ENCODE data around the gene CHRNB1. TPM values are rescaled to one million over a fixed set of nuclear protein-coding genes. Genes with fewer than 3 reads are reported as not detected.

Gene CHRNB1
- total RNA-seq, 1 donor from 2014 or later = 16.4 TPM

GRCh38 chr17:7425316-7425715 is 19.5 kb upstream of the CHRNB1 start, which contains the start of gene SPEM2:
TSS of gene SPEM2 (plus strand) at chr17:7425616. CDS start at chr17:7425689, 73 bp downstream.
- no peak for DNase-seq (ENCODE audit: extremely low spot score, unreplicated experiment)

GRCh38 chr17:7425756-7426155 is 19.1 kb upstream of the CHRNB1 start:
- H3K36me3 Mint-ChIP-seq = no peaks in the 10 kb centered on the region
- no peak overlapping the region for H3K4me3 Mint-ChIP-seq
- no peak for DNase-seq (ENCODE audit: extremely low spot score, unreplicated experiment)
- no peaks in the 10 kb centered on the region for H3K9me3 Mint-ChIP-seq
- H3K27ac Mint-ChIP-seq = no peak overlapping the region
- TF ChIP-seq, protein P1, sequence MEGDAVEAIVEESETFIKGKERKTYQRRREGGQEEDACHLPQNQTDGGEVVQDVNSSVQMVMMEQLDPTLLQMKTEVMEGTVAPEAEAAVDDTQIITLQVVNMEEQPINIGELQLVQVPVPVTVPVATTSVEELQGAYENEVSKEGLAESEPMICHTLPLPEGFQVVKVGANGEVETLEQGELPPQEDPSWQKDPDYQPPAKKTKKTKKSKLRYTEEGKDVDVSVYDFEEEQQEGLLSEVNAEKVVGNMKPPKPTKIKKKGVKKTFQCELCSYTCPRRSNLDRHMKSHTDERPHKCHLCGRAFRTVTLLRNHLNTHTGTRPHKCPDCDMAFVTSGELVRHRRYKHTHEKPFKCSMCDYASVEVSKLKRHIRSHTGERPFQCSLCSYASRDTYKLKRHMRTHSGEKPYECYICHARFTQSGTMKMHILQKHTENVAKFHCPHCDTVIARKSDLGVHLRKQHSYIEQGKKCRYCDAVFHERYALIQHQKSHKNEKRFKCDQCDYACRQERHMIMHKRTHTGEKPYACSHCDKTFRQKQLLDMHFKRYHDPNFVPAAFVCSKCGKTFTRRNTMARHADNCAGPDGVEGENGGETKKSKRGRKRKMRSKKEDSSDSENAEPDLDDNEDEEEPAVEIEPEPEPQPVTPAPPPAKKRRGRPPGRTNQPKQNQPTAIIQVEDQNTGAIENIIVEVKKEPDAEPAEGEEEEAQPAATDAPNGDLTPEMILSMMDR (conservative IDR thresholded peaks at IDR 0.05) = no peak
- H3K4me1 Mint-ChIP-seq (ENCODE audit: unreplicated experiment) = no peaks in the 10 kb centered on the region
- H3K27me3 Mint-ChIP-seq = no peaks in the 10 kb centered on the region

More at GRCh38 chr17:7425316-7425715, 19.5 kb upstream of the CHRNB1 start, which contains the start of gene SPEM2:
- no peaks in the 10 kb centered on the region for H3K4me1 Mint-ChIP-seq (ENCODE audit: unreplicated experiment)
- no peak within 1 kb of the TSS for H3K4me3 Mint-ChIP-seq
- H3K36me3 Mint-ChIP-seq = no peaks in the 10 kb centered on the region
- no peak within 1 kb of the TSS for H3K27ac Mint-ChIP-seq
- H3K27me3 Mint-ChIP-seq = no peaks in the 10 kb centered on the region
- no peaks in the 10 kb centered on the region for H3K9me3 Mint-ChIP-seq
- TF ChIP-seq, protein P1 (conservative IDR thresholded peaks at IDR 0.05) = no peak

- no peaks in the 10 kb centered on the region for H3K36me3 Mint-ChIP-seq
- H3K4me3 Mint-ChIP-seq = no peak overlapping the region
- DNase-seq (ENCODE audit: extremely low spot score, unreplicated experiment) = no peak
- TF ChIP-seq, protein P1 (conservative IDR thresholded peaks at IDR 0.05) = no peak
- no peaks in the 10 kb centered on the region for H3K9me3 Mint-ChIP-seq
- H3K4me1 Mint-ChIP-seq (ENCODE audit: unreplicated experiment) = no peaks in the 10 kb centered on the region
- H3K27me3 Mint-ChIP-seq = no peaks in the 10 kb centered on the region
- H3K27ac Mint-ChIP-seq = no peak overlapping the region
These were observed 18.5 kb upstream of the CHRNB1 start for GRCh38 chr17:7426203-7426863.

- no peaks in the 10 kb centered on the region for H3K4me1 Mint-ChIP-seq (ENCODE audit: unreplicated experiment)
- no peak overlapping the region for H3K27ac Mint-ChIP-seq
- no peak for DNase-seq (ENCODE audit: extremely low spot score, unreplicated experiment)
- no peaks in the 10 kb centered on the region for H3K9me3 Mint-ChIP-seq
- no peaks in the 10 kb centered on the region for H3K36me3 Mint-ChIP-seq
- no peaks in the 10 kb centered on the region for H3K27me3 Mint-ChIP-seq
- no peak overlapping the region for H3K4me3 Mint-ChIP-seq
- TF ChIP-seq, protein P1 (conservative IDR thresholded peaks at IDR 0.05) = no peak
These were observed 17.9 kb upstream of the CHRNB1 start for GRCh38 chr17:7426896-7427489.

- no peaks in the 10 kb centered on the region for H3K9me3 Mint-ChIP-seq
- H3K4me3 Mint-ChIP-seq = no peak overlapping the region
- no peak overlapping the region for H3K27ac Mint-ChIP-seq
- DNase-seq (ENCODE audit: extremely low spot score, unreplicated experiment) = no peak
- H3K27me3 Mint-ChIP-seq = no peaks in the 10 kb centered on the region
- no peaks in the 10 kb centered on the region for H3K4me1 Mint-ChIP-seq (ENCODE audit: unreplicated experiment)
- H3K36me3 Mint-ChIP-seq = no peaks in the 10 kb centered on the region
- TF ChIP-seq, protein P1 (conservative IDR thresholded peaks at IDR 0.05) = no peak
These were observed 17.3 kb upstream of the CHRNB1 start for GRCh38 chr17:7427549-7427948.
